ENCODE data around the gene HPS4. TPM values are rescaled to one million over a fixed set of nuclear protein-coding genes. Genes with fewer than 3 reads are reported as not detected.

Gene HPS4
- total and polyA plus RNA-seq, 4 donors = 5.4 to 26.2 (median 12.6) TPM

GRCh38 chr22:26431261-26431995 lies 52.2 kb downstream of the HPS4 start (continued):
- TF ChIP-seq JUND (IDR thresholded peaks at IDR 0.05) = no peak

- no peak overlapping the region for H3K4me3 ChIP-seq (ENCODE audit: low read depth in 1 of 3, low read length in 3 of 3)
- H3K4me1 ChIP-seq (ENCODE audit: control insufficient read depth in 4 of 4, insufficient read depth in 4 of 4, low read length in 3 of 4) = peaks cover 1 to 7% (median 6%) of the 10 kb centered on the region in 4 donors
- peaks cover 0 to 7% (median 3%) of the 10 kb centered on the region in 4 donors for H3K27me3 ChIP-seq (ENCODE audit: control insufficient read depth in 4 of 4, insufficient read depth in 4 of 4, low read length in 3 of 4)
- 71% methylated on average over 2 of the region's 2 CpGs for WGBS
- H3K9me3 ChIP-seq (ENCODE audit: control insufficient read depth in 4 of 4, low read length in 3 of 4) = no peaks in the 10 kb centered on the region
- H3K27ac ChIP-seq (ENCODE audit: low read depth in 1 of 2, low read length in 2 of 2) = no peak overlapping the region
- H3K9ac ChIP-seq (ENCODE audit: low read depth in 1 of 2, low read length in 2 of 2) = no peak overlapping the region
- no peak for DNase-seq (ENCODE audit: low spot score)
- no peaks in the 10 kb centered on the region for H3K36me3 ChIP-seq (ENCODE audit: control insufficient read depth in 4 of 4, insufficient read depth in 3 of 4, low read depth in 1 of 4, low read length in 3 of 4)
- TF ChIP-seq YY1 (IDR thresholded peaks at IDR 0.05) = no peak
Observed at GRCh38 chr22:26430600-26430999, 53.0 kb downstream of the HPS4 start.

DNA sequence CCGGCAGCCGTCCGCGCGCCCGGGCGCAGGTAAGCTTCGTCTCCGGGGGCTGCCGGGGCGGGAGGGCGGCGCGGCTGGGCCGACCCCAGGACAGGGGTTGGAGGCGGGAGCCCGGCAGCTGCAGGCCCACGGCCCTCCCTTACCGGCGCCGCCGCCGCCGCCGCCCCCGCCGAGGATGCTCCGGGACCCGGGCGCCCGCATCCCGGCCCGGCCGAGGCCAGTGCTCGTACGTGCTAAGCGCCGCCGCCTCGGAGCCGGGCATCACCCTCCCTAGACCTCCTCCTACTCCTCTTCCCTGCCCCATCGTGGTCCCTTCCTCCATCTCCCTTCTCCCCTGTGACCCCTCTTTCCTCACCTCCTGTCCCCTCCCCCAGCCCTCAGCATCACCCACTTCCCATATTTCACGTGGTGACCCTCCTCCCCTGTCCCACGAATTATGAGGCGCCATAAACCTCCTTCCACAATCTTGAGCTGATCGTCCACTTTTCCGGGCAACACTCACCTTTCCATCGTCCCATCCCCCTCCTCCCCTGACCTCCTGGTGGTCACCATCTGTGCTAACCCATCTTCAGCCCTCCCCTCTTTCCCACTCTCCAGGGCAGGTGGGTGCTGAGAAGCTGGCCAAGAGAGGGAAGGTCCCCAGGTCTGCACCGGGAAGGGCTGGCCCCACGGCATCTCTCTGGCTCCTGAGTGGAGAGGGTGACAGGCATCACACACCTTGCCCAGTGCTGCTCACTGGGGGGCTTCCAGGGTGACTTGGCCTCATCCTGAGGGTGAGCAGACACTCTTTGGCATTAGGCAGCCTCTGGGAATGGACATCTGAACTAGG lies 53.9 kb downstream of the HPS4 start:
- Histone ChIP-seq H3K4me1 (ENCODE audit: control insufficient read depth in 4 of 4, insufficient read depth in 4 of 4, low read length in 3 of 4) (peaks cover 1 to 7% (median 6%) of the 10 kb centered on the region in 4 donors), H3K9ac (ENCODE audit: low read depth in 1 of 2, low read length in 2 of 2) (no peak overlapping the region), H3K4me3 (ENCODE audit: low read depth in 1 of 3, low read length in 3 of 3) (peak overlapping the region in 1 of 3 donors; percentile 71), H3K9me3 (ENCODE audit: control insufficient read depth in 4 of 4, low read length in 3 of 4) (no peaks in the 10 kb centered on the region), H3K27me3 (ENCODE audit: control insufficient read depth in 4 of 4, insufficient read depth in 4 of 4, low read length in 3 of 4) (peaks cover 0 to 7% (median 3%) of the 10 kb centered on the region in 4 donors), H3K27ac (ENCODE audit: low read depth in 1 of 2, low read length in 2 of 2) (no peak overlapping the region), H3K36me3 (ENCODE audit: control insufficient read depth in 4 of 4, insufficient read depth in 3 of 4, low read depth in 1 of 4, low read length in 3 of 4) (no peaks in the 10 kb centered on the region)
- DNase-seq (ENCODE audit: low spot score) = no peak
- no peak for TF ChIP-seq NR2F2 (IDR thresholded peaks at IDR 0.05)
- TF ChIP-seq FOXA2 (IDR thresholded peaks at IDR 0.05) = no peak
- TF ChIP-seq RXRA (IDR thresholded peaks at IDR 0.05) = no peak
- TF ChIP-seq, protein P1, sequence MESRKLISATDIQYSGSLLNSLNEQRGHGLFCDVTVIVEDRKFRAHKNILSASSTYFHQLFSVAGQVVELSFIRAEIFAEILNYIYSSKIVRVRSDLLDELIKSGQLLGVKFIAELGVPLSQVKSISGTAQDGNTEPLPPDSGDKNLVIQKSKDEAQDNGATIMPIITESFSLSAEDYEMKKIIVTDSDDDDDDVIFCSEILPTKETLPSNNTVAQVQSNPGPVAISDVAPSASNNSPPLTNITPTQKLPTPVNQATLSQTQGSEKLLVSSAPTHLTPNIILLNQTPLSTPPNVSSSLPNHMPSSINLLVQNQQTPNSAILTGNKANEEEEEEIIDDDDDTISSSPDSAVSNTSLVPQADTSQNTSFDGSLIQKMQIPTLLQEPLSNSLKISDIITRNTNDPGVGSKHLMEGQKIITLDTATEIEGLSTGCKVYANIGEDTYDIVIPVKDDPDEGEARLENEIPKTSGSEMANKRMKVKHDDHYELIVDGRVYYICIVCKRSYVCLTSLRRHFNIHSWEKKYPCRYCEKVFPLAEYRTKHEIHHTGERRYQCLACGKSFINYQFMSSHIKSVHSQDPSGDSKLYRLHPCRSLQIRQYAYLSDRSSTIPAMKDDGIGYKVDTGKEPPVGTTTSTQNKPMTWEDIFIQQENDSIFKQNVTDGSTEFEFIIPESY (IDR thresholded peaks at IDR 0.05) = no peak
- TF ChIP-seq, protein P2, sequence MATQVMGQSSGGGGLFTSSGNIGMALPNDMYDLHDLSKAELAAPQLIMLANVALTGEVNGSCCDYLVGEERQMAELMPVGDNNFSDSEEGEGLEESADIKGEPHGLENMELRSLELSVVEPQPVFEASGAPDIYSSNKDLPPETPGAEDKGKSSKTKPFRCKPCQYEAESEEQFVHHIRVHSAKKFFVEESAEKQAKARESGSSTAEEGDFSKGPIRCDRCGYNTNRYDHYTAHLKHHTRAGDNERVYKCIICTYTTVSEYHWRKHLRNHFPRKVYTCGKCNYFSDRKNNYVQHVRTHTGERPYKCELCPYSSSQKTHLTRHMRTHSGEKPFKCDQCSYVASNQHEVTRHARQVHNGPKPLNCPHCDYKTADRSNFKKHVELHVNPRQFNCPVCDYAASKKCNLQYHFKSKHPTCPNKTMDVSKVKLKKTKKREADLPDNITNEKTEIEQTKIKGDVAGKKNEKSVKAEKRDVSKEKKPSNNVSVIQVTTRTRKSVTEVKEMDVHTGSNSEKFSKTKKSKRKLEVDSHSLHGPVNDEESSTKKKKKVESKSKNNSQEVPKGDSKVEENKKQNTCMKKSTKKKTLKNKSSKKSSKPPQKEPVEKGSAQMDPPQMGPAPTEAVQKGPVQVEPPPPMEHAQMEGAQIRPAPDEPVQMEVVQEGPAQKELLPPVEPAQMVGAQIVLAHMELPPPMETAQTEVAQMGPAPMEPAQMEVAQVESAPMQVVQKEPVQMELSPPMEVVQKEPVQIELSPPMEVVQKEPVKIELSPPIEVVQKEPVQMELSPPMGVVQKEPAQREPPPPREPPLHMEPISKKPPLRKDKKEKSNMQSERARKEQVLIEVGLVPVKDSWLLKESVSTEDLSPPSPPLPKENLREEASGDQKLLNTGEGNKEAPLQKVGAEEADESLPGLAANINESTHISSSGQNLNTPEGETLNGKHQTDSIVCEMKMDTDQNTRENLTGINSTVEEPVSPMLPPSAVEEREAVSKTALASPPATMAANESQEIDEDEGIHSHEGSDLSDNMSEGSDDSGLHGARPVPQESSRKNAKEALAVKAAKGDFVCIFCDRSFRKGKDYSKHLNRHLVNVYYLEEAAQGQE (IDR thresholded peaks at IDR 0.05) = no peak
- TF ChIP-seq RAD21 (IDR thresholded peaks at IDR 0.05) = no peak
- no peak for TF ChIP-seq CTCF (IDR thresholded peaks at IDR 0.05; ENCODE audit: low read depth, low read length, missing input control)
- TF ChIP-seq TAF1 (conservative IDR thresholded peaks at IDR 0.05) = no peak
- TF ChIP-seq FOXA1 (IDR thresholded peaks at IDR 0.05) = no peak
- no peak for TF ChIP-seq YY1 (IDR thresholded peaks at IDR 0.05)
- WGBS = 6% methylated on average over 50 of the region's 50 CpGs
